Suprapubic skin (tissue), 3 donors: ENCODE data around the gene SLC44A1.

Experiments used
- CTCF ChIP-seq, 2 donors: fragments of 200-600 bp in 1 of 2; fragments of 450-650 bp in 1 of 2; sonication (generic) in 1 of 2; IDR thresholded peaks; one replicate each; pipeline ENCODE4 v1.5.1; 2016 to 2019; ENCODE audit warnings: antibody characterized with exemption in 2 of 2, mild to moderate bottlenecking in 1 of 2, moderate library complexity in 1 of 2
- POLR2A ChIP-seq, 2 donors: fragments of 450-650 bp; IDR thresholded peaks; one replicate each; pipeline ENCODE4 v1.6.1; 2017; ENCODE audit warnings: antibody characterized with exemption in 2 of 2, mild to moderate bottlenecking in 2 of 2, moderate library complexity in 2 of 2

GRCh38 chr9:105251133-105251532 is 6.7 kb downstream of the SLC44A1 start:
- TF ChIP-seq CTCF (IDR thresholded peaks at IDR 0.05), result no peak
- no peak for TF ChIP-seq POLR2A (IDR thresholded peaks at IDR 0.05)
